Large intestine (tissue), 3 donors: ENCODE data around the gene SLC8B1. TPM values are rescaled to one million over a fixed set of nuclear protein-coding genes. Genes with fewer than 3 reads are reported as not detected.

ENCODE experiments used
- DNase-seq, 2 donors: peaks; one replicate each; pipeline versions ENCODE4 v3.0.0 to v3.0.0-alpha.2; 2013
- H3K27ac ChIP-seq: one replicate; pipeline ENCODE4 v1.5.1; 2013; ENCODE audit warnings: low read length
- H3K27me3 ChIP-seq: 2 replicates; pipeline ENCODE4 v1.6.1; 2013; ENCODE audit warnings: low read length; ENCODE audit not compliant: control insufficient read depth, insufficient read depth
- H3K36me3 ChIP-seq: 2 replicates; pipeline ENCODE4 v1.6.1; 2013; ENCODE audit warnings: low read length; ENCODE audit not compliant: control insufficient read depth, insufficient read depth
- H3K4me1 ChIP-seq: one replicate; pipeline ENCODE4 v1.6.1; 2013; ENCODE audit warnings: low read length; ENCODE audit not compliant: control insufficient read depth, insufficient read depth
- H3K4me3 ChIP-seq: one replicate; pipeline ENCODE4 v1.5.1; 2013; ENCODE audit warnings: low read length
- H3K9me3 ChIP-seq: one replicate; pipeline ENCODE4 v1.6.1; 2013; ENCODE audit warnings: mild to moderate bottlenecking, low read depth, low read length, moderate library complexity; ENCODE audit not compliant: control insufficient read depth
- WGBS: methylation state at CpG from one replicate; pipeline ENCODE4 v1.1.5; 2013; ENCODE audit warnings: low lambda C conversion rate; ENCODE audit not compliant: insufficient coverage; 5-methylcytosine and 5-hydroxymethylcytosine counted together
- polyA plus RNA-seq: library from polyadenylated mRNA; unstranded; fragments of 120-200 nt; gene quantifications from one replicate; pipeline ENCODE4 v1.2.1, GENCODE V29; 2013

SLC8B1 gene
- polyA plus RNA-seq, 1 donor, result 18.1 TPM

- WGBS, result no CpG with 5 or more reads among the region's 2 CpGs
- Histone ChIP-seq H3K27me3 (no peaks in the 10 kb centered on the region), H3K36me3 (peaks cover 41% of the 10 kb centered on the region), H3K9me3 (no peaks in the 10 kb centered on the region), H3K4me3 (no peak overlapping the region), H3K27ac (no peak overlapping the region), H3K4me1 (no peaks in the 10 kb centered on the region)
- no peak for DNase-seq
Observed at GRCh38 chr12:113322343-113322742, 12.6 kb downstream of the SLC8B1 start.

GRCh38 chr12:113320401-113320800, 14.5 kb downstream of the SLC8B1 start:
- Histone ChIP-seq H3K27ac (no peak overlapping the region), H3K27me3 (no peaks in the 10 kb centered on the region), H3K4me3 (no peak overlapping the region), H3K4me1 (no peaks in the 10 kb centered on the region), H3K36me3 (peaks cover 52% of the 10 kb centered on the region), H3K9me3 (no peaks in the 10 kb centered on the region)
- DNase-seq, result no peak
- no CpG with 5 or more reads among the region's 12 CpGs for WGBS

GRCh38 chr12:113318900-113319628, 15.8 kb downstream of the SLC8B1 start:
- Histone ChIP-seq H3K27ac (no peak overlapping the region), H3K4me3 (no peak overlapping the region), H3K36me3 (peaks cover 62% of the 10 kb centered on the region), H3K27me3 (no peaks in the 10 kb centered on the region), H3K9me3 (no peaks in the 10 kb centered on the region), H3K4me1 (no peaks in the 10 kb centered on the region)
- no CpG with 5 or more reads among the region's 15 CpGs for WGBS
- no peak for DNase-seq

GRCh38 chr12:113318046-113318656, 16.8 kb downstream of the SLC8B1 start:
- H3K9me3 ChIP-seq, result no peaks in the 10 kb centered on the region
- no peaks in the 10 kb centered on the region for H3K4me1 ChIP-seq
- H3K4me3 ChIP-seq, result no peak overlapping the region
- no CpG with 5 or more reads among the region's 4 CpGs for WGBS
- DNase-seq, result no peak
- H3K36me3 ChIP-seq, result peaks cover 63% of the 10 kb centered on the region
- H3K27me3 ChIP-seq, result no peaks in the 10 kb centered on the region
- no peak overlapping the region for H3K27ac ChIP-seq

- Histone ChIP-seq H3K27me3 (no peaks in the 10 kb centered on the region), H3K9me3 (no peaks in the 10 kb centered on the region), H3K4me1 (no peaks in the 10 kb centered on the region), H3K27ac (no peak overlapping the region), H3K36me3 (peaks cover 55% of the 10 kb centered on the region), H3K4me3 (no peak overlapping the region)
- no peak for DNase-seq
- no CpG with 5 or more reads among the region's 6 CpGs for WGBS
Observed at GRCh38 chr12:113317122-113317521, 17.8 kb downstream of the SLC8B1 start.

GRCh38 chr12:113316155-113316554, 18.8 kb downstream of the SLC8B1 start:
- Histone ChIP-seq H3K4me3 (no peak overlapping the region), H3K36me3 (peaks cover 55% of the 10 kb centered on the region), H3K9me3 (no peaks in the 10 kb centered on the region), H3K27ac (no peak overlapping the region), H3K27me3 (no peaks in the 10 kb centered on the region), H3K4me1 (no peaks in the 10 kb centered on the region)
- DNase-seq, result no peak
- WGBS, result no CpG with 5 or more reads among the region's 7 CpGs

GRCh38 chr12:113315358-113315757, 19.6 kb downstream of the SLC8B1 start:
- no peaks in the 10 kb centered on the region for H3K4me1 ChIP-seq
- no peak overlapping the region for H3K4me3 ChIP-seq
- no peak for DNase-seq
- H3K27me3 ChIP-seq, result no peaks in the 10 kb centered on the region
- H3K36me3 ChIP-seq, result peaks cover 53% of the 10 kb centered on the region
- no peaks in the 10 kb centered on the region for H3K9me3 ChIP-seq
- H3K27ac ChIP-seq, result no peak overlapping the region
- WGBS, result no CpG with 5 or more reads among the region's 9 CpGs

GRCh38 chr12:113314121-113314529, 20.8 kb downstream of the SLC8B1 start:
- Histone ChIP-seq H3K36me3 (peaks cover 56% of the 10 kb centered on the region), H3K27me3 (no peaks in the 10 kb centered on the region), H3K27ac (no peak overlapping the region), H3K9me3 (no peaks in the 10 kb centered on the region), H3K4me3 (no peak overlapping the region), H3K4me1 (no peaks in the 10 kb centered on the region)
- DNase-seq, result no peak
- 70% methylated on average over 2 of the region's 7 CpGs for WGBS

- Histone ChIP-seq H3K27ac (no peak overlapping the region), H3K4me1 (no peaks in the 10 kb centered on the region), H3K36me3 (peaks cover 51% of the 10 kb centered on the region), H3K4me3 (no peak overlapping the region), H3K9me3 (no peaks in the 10 kb centered on the region), H3K27me3 (no peaks in the 10 kb centered on the region)
- no CpG with 5 or more reads among the region's 1 CpG for WGBS
- no peak for DNase-seq
Observed at GRCh38 chr12:113310489-113310888, 24.4 kb downstream of the SLC8B1 start.

- Histone ChIP-seq H3K4me3 (no peak overlapping the region), H3K4me1 (no peaks in the 10 kb centered on the region), H3K27me3 (no peaks in the 10 kb centered on the region), H3K27ac (no peak overlapping the region), H3K9me3 (no peaks in the 10 kb centered on the region), H3K36me3 (peaks cover 59% of the 10 kb centered on the region)
- WGBS, result no CpG with 5 or more reads among the region's 11 CpGs
- no peak for DNase-seq
Observed at GRCh38 chr12:113306382-113306781, 28.5 kb downstream of the SLC8B1 start.
